ENCODE results near the gene PROSER2.

DNA sequence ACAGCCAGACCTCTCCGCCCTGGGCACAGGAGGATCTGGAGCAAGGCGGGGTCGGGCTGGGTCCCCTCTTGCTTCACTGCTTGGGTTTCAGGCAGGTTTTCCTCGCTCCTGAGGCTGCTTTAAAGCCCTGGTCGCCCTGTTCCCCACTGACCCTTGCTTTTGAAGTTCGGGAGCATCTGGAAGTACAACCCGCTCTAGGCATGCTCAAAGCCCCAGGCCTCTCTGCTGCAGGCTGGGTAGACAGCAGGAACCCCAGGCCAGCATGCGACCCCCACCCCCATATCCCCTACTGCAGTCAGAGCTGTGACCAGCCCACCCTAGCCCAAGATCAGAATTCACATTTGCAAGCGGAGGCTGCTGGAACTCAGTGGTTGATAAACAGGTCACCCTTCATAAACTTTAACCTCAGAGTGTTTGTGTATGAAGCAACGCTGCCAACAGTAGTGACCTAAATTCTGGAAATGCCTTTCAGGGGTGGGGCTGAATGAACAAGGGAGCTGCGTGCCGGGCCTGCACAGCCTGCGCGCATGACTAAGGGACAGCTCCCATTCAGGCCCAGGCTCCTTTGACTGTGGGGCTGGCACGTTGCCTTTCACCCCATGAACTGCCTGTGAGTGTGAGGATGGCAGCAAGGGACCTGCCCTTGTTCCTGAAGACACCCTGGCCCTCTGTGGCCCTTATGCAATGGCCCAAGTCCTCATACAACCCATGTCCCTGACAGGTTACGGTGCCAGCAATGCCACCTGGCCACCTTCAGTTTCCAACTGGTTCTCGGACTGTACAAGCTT lies 52.5 kb downstream of the PROSER2 start:
- TF ChIP-seq, protein P1, sequence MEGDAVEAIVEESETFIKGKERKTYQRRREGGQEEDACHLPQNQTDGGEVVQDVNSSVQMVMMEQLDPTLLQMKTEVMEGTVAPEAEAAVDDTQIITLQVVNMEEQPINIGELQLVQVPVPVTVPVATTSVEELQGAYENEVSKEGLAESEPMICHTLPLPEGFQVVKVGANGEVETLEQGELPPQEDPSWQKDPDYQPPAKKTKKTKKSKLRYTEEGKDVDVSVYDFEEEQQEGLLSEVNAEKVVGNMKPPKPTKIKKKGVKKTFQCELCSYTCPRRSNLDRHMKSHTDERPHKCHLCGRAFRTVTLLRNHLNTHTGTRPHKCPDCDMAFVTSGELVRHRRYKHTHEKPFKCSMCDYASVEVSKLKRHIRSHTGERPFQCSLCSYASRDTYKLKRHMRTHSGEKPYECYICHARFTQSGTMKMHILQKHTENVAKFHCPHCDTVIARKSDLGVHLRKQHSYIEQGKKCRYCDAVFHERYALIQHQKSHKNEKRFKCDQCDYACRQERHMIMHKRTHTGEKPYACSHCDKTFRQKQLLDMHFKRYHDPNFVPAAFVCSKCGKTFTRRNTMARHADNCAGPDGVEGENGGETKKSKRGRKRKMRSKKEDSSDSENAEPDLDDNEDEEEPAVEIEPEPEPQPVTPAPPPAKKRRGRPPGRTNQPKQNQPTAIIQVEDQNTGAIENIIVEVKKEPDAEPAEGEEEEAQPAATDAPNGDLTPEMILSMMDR (IDR thresholded peaks at IDR 0.05): no peak
- TF ChIP-seq EP300 (IDR thresholded peaks at IDR 0.05): no peak

All from esophagus muscularis mucosa (tissue), 3 donors.